GM19099 (cell line): Measurements from ENCODE around the gene ANAPC5.
A peak's percentile ranks its signal among the peaks of the same experiment; 100 is the strongest.

Experiments used
- POLR2A ChIP-seq: IDR thresholded peaks from 3 replicates; pipeline ENCODE4 v1.6.1; 2011; ENCODE audit warnings: low read depth; ENCODE audit not compliant: insufficient read length; ENCODE audit errors: extremely low read depth

Gene ANAPC5

GRCh38 chr12:121331248-121331647 is 21.0 kb downstream of the ANAPC5 start:
- no peak for TF ChIP-seq POLR2A

- TF ChIP-seq POLR2A, result no peak
These were observed 21.5 kb downstream of the ANAPC5 start for GRCh38 chr12:121330692-121331091.

- no peak for TF ChIP-seq POLR2A
These were observed 22.0 kb downstream of the ANAPC5 start for GRCh38 chr12:121330195-121330594.

- no peak for TF ChIP-seq POLR2A
These were observed 23.6 kb downstream of the ANAPC5 start for GRCh38 chr12:121328620-121329019.

- TF ChIP-seq POLR2A, result no peak
These were observed 25.1 kb downstream of the ANAPC5 start for GRCh38 chr12:121326996-121327674.

GRCh38 chr12:121325922-121326396 is 26.3 kb downstream of the ANAPC5 start:
- no peak for TF ChIP-seq POLR2A

GRCh38 chr12:121323908-121324307 is 28.3 kb downstream of the ANAPC5 start:
- TF ChIP-seq POLR2A, result no peak

GRCh38 chr12:121318121-121318520 is 34.1 kb downstream of the ANAPC5 start:
- TF ChIP-seq POLR2A, result no peak

- TF ChIP-seq POLR2A, result no peak
These were observed 37.8 kb downstream of the ANAPC5 start for GRCh38 chr12:121314431-121314830.

GRCh38 chr12:121304306-121304705 is 47.9 kb downstream of the ANAPC5 start:
- TF ChIP-seq POLR2A, result no peak

GRCh38 chr12:121301876-121302275 is 50.3 kb downstream of the ANAPC5 start:
- no peak for TF ChIP-seq POLR2A

GRCh38 chr12:121300083-121300819 is 52.0 kb downstream of the ANAPC5 start:
- TF ChIP-seq POLR2A, result no peak

- no peak for TF ChIP-seq POLR2A
These were observed 52.5 kb downstream of the ANAPC5 start for GRCh38 chr12:121299662-121300061.

- no peak for TF ChIP-seq POLR2A
These were observed 54.7 kb downstream of the ANAPC5 start for GRCh38 chr12:121297435-121297991.

- TF ChIP-seq POLR2A, result peak; percentile 76
These were observed 55.4 kb downstream of the ANAPC5 start, which contains the start of gene CAMKK2 for GRCh38 chr12:121296618-121297434. TSS of gene CAMKK2 (minus strand) at chr12:121296709. CDS start at chr12:121274526, 22,183 bp downstream.
